ENCODE results near the gene PLEKHH1. TPM values are rescaled to one million over a fixed set of nuclear protein-coding genes. Genes with fewer than 3 reads are reported as not detected.

Gene PLEKHH1
- total and polyA plus RNA-seq, 2 experiments from 2014 or later = 14.7 to 33.9 TPM

GRCh38 chr14:67501670-67502069, 31.4 kb upstream of the PLEKHH1 start (continued):
- no peak for TF ChIP-seq ZNF462 (CRISPR knock-in tag; IDR thresholded peaks at IDR 0.05)
- no peak for TF ChIP-seq JUNB (IDR thresholded peaks at IDR 0.05; ENCODE audit: unreplicated experiment)
- TF ChIP-seq ZNF331 (CRISPR knock-in tag; IDR thresholded peaks at IDR 0.05; ENCODE audit: low read depth) = no peak
- TF ChIP-seq NANOG (IDR thresholded peaks at IDR 0.05; ENCODE audit: borderline replicate concordance) = no peak
- no peak for TF ChIP-seq ETS1 (IDR thresholded peaks at IDR 0.05)
- TF ChIP-seq STAT1 (IDR thresholded peaks at IDR 0.05; ENCODE audit: unreplicated experiment) = no peak
- no peak for TF ChIP-seq CTCF (conservative IDR thresholded peaks at IDR 0.05; ENCODE audit: low read depth in 2 of 2)

GRCh38 chr14:67502867-67503266, 30.2 kb upstream of the PLEKHH1 start:
- DNase-seq (ENCODE audit: low spot score) (no peak), ATAC-seq (no peak)
- Mint-ChIP-seq H3K9me3 (no peaks in the 10 kb centered on the region; the same call in 2 of the 3 replicates), H3K27ac (no peak overlapping the region), H3K4me3 (no peak overlapping the region), H3K36me3 (ENCODE audit: low read depth) (no peaks in the 10 kb centered on the region), H3K27me3 (ENCODE audit: insufficient read depth, low read depth, poor library complexity) (peaks cover 2% of the 10 kb centered on the region), H3K4me1 (no peaks in the 10 kb centered on the region)
- Histone ChIP-seq H3K4me3 (no peak overlapping the region), H3K27ac (ENCODE audit: low read depth) (no peak overlapping the region), H3K79me2 (replicated peaks; ENCODE audit: insufficient read depth) (no peaks in the 10 kb centered on the region), H4K20me1 (replicated peaks; ENCODE audit: insufficient read depth) (no peaks in the 10 kb centered on the region), H2AFZ (0 out of 2 replicates have a peak overlapping the region, but pooled peaks have one; percentile 52), H3K9me2 (ENCODE audit: insufficient read depth) (no peaks in the 10 kb centered on the region), H3K27me3 (ENCODE audit: insufficient read depth) (no peaks in the 10 kb centered on the region), H3K4me2 (no peak overlapping the region), H3K36me3 (ENCODE audit: insufficient read depth) (no peaks in the 10 kb centered on the region), H3K4me1 (ENCODE audit: insufficient read depth) (no peaks in the 10 kb centered on the region), H3F3A (replicated peaks; ENCODE audit: low read depth) (no peaks in the 10 kb centered on the region)
- TF ChIP-seq STAT1 (IDR thresholded peaks at IDR 0.05; ENCODE audit: unreplicated experiment) = no peak
- TF ChIP-seq EZH2 (IDR thresholded peaks at IDR 0.05; ENCODE audit: low read depth, unreplicated experiment) = no peak
- TF ChIP-seq ETS1 (IDR thresholded peaks at IDR 0.05) = no peak
- no peak for TF ChIP-seq POLR2AphosphoS5 (IDR thresholded peaks at IDR 0.05; ENCODE audit: low read depth)

Data from GM23338 (cell line).